ENCODE measurements around the gene SLC24A4. TPM values are rescaled to one million over a fixed set of nuclear protein-coding genes. Genes with fewer than 3 reads are reported as not detected.

SLC24A4 gene
- total and polyA plus RNA-seq, 4 donors, result 0.25 to 2.9 (median 0.63) TPM

- no peaks in the 10 kb centered on the region for H3K36me3 ChIP-seq (ENCODE audit: control insufficient read depth in 1 of 2, insufficient read depth in 2 of 2, low read length in 1 of 2)
- no peak for DNase-seq
- intact Hi-C loops (cut with DNase I), result no loop called here
- no peaks in the 10 kb centered on the region for H3K27me3 ChIP-seq (ENCODE audit: control insufficient read depth in 1 of 2, insufficient read depth in 2 of 2, low read length in 1 of 2)
- H3K4me3 ChIP-seq (ENCODE audit: low read length in 2 of 2), result no peak overlapping the region
- no peak overlapping the region for H3K27ac ChIP-seq (ENCODE audit: low read depth in 1 of 2, low read length in 2 of 2)
- no peaks in the 10 kb centered on the region for H3K4me1 ChIP-seq (ENCODE audit: control insufficient read depth in 1 of 2, insufficient read depth in 2 of 2, low read length in 2 of 2)
- no peaks in the 10 kb centered on the region for H3K9me3 ChIP-seq (ENCODE audit: control insufficient read depth, low read length)
- ATAC-seq (ENCODE audit: low FRiP score), result no peak
- 90% methylated on average over 10 of the region's 10 CpGs for WGBS, 2 donors
These were observed 35.0 kb upstream of the SLC24A4 start for GRCh38 chr14:92287987-92288386.

DNA sequence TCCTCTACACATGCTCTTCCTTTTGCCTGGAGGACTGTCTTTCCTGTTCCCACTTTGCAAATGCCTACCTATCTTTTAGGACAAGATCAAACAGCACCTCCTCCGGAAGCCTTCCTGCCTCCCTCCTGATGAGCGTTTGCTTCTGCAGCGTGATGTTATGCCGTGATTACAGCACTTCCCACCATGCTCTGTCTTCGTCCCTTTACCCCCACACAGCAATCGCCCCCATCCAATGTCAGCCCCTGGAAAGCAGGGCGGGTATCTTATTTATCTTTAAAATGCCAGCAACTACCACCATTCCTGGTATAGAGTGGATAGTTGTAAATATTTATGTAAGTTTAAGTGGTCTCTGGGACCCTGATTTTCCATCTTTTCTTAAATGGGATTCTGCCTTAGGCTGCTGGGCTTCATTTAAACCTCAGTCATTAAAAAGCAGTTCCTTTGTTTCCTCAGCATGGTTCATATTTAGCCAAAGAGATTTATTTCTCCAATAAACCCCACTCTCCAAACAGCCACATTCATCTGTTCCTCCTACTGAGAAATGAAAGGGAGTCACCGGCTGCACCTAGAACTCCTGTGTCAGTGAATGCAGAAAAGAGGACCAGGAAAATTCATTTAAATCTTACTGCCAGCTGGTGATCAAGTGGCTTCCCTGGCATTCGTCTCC is 33.8 kb upstream of the SLC24A4 start:
- no peak for ATAC-seq (ENCODE audit: low FRiP score)
- Histone ChIP-seq H3K4me1 (ENCODE audit: control insufficient read depth in 1 of 2, insufficient read depth in 2 of 2, low read length in 2 of 2) (no peaks in the 10 kb centered on the region), H3K27me3 (ENCODE audit: control insufficient read depth in 1 of 2, insufficient read depth in 2 of 2, low read length in 1 of 2) (no peaks in the 10 kb centered on the region), H3K9me3 (ENCODE audit: control insufficient read depth, low read length) (no peaks in the 10 kb centered on the region), H3K4me3 (ENCODE audit: low read length in 2 of 2) (no peak overlapping the region), H3K27ac (ENCODE audit: low read depth in 1 of 2, low read length in 2 of 2) (no peak overlapping the region), H3K36me3 (ENCODE audit: control insufficient read depth in 1 of 2, insufficient read depth in 2 of 2, low read length in 1 of 2) (no peaks in the 10 kb centered on the region)
- DNase-seq, result no peak
- WGBS, 2 donors, result 81 to 85% methylated on average over 9 of the region's 9 CpGs
- intact Hi-C loops (cut with DNase I), result no loop called here

- intact Hi-C loops (cut with DNase I), result no loop called here
- 49 to 92% methylated on average over 2 of the region's 2 CpGs for WGBS, 2 donors
These were observed 30.3 kb upstream of the SLC24A4 start for GRCh38 chr14:92292673-92293072.

DNA sequence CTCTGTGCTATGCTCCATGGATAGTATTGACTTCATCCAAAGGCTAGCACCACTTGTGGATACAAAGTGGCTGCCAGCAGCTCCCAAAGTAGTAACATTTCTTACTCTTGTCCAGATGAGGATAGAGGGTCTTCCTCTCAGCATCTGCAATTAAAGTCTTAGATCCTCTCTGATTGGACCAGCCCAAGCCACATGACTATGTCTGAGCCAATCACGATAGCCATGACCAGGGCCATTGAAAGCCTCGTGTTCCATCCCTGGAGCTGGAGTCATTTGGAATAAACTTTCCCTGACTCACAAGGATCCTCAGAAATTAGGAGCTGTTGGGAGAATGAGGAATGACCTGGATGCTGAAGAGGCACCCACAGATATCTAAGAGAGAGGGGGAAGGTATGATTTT is 28.5 kb upstream of the SLC24A4 start:
- ATAC-seq (ENCODE audit: low FRiP score) (no peak), DNase-seq (no peak)
- Histone ChIP-seq H3K9me3 (ENCODE audit: control insufficient read depth, low read length) (no peaks in the 10 kb centered on the region), H3K36me3 (ENCODE audit: control insufficient read depth in 1 of 2, insufficient read depth in 2 of 2, low read length in 1 of 2) (no peaks in the 10 kb centered on the region), H3K27me3 (ENCODE audit: control insufficient read depth in 1 of 2, insufficient read depth in 2 of 2, low read length in 1 of 2) (no peaks in the 10 kb centered on the region), H3K4me1 (ENCODE audit: control insufficient read depth in 1 of 2, insufficient read depth in 2 of 2, low read length in 2 of 2) (no peaks in the 10 kb centered on the region), H3K27ac (ENCODE audit: low read depth in 1 of 2, low read length in 2 of 2) (peak overlapping the region in 1 of 2 donors; percentile 40), H3K4me3 (ENCODE audit: low read length in 2 of 2) (no peak overlapping the region)
- intact Hi-C loops (cut with DNase I), result no loop called here
- 50 to 53% methylated on average over 2 of the region's 2 CpGs for WGBS, 2 donors

More at GRCh38 chr14:92292673-92293072, 30.3 kb upstream of the SLC24A4 start:
- Histone ChIP-seq H3K4me3 (ENCODE audit: low read length in 2 of 2) (no peak overlapping the region), H3K36me3 (ENCODE audit: control insufficient read depth in 1 of 2, insufficient read depth in 2 of 2, low read length in 1 of 2) (no peaks in the 10 kb centered on the region), H3K9me3 (ENCODE audit: control insufficient read depth, low read length) (no peaks in the 10 kb centered on the region), H3K27ac (ENCODE audit: low read depth in 1 of 2, low read length in 2 of 2) (no peak overlapping the region), H3K27me3 (ENCODE audit: control insufficient read depth in 1 of 2, insufficient read depth in 2 of 2, low read length in 1 of 2) (no peaks in the 10 kb centered on the region), H3K4me1 (ENCODE audit: control insufficient read depth in 1 of 2, insufficient read depth in 2 of 2, low read length in 2 of 2) (no peaks in the 10 kb centered on the region)
- no peak for ATAC-seq (ENCODE audit: low FRiP score)
- DNase-seq, result no peak

GRCh38 chr14:92297818-92298595 is 25.0 kb upstream of the SLC24A4 start:
- Histone ChIP-seq H3K4me1 (ENCODE audit: control insufficient read depth in 1 of 2, insufficient read depth in 2 of 2, low read length in 2 of 2) (no peaks in the 10 kb centered on the region), H3K4me3 (ENCODE audit: low read length in 2 of 2) (no peak overlapping the region), H3K27me3 (ENCODE audit: control insufficient read depth in 1 of 2, insufficient read depth in 2 of 2, low read length in 1 of 2) (no peaks in the 10 kb centered on the region), H3K36me3 (ENCODE audit: control insufficient read depth in 1 of 2, insufficient read depth in 2 of 2, low read length in 1 of 2) (no peaks in the 10 kb centered on the region), H3K27ac (ENCODE audit: low read depth in 1 of 2, low read length in 2 of 2) (no peak overlapping the region), H3K9me3 (ENCODE audit: control insufficient read depth, low read length) (no peaks in the 10 kb centered on the region)
- 91 to 92% methylated on average over 6 of the region's 6 CpGs for WGBS, 2 donors
- no peak for ATAC-seq (ENCODE audit: low FRiP score)
- intact Hi-C loops (cut with DNase I), result no loop called here
- no peak for DNase-seq

DNA sequence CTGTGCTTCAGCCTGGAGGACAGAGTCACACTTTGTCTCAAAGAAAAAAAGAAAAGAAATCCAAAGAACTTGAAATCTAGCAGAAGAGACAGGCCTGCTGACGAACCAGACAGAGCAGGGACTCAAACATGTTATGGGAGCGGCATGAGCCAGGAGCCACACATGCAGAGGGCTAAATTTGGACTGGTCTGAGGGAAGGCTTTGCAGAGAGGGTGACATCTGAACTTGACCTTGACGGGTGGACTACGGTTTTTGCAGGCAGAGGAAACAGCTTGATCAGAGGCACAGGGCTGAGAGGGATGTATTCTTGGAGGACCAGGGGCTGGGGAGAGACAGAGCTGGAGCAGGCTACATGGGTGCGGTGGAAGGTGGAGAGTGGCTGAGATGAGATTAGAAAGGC is 20.5 kb upstream of the SLC24A4 start:
- Histone ChIP-seq H3K4me1 (ENCODE audit: control insufficient read depth in 1 of 2, insufficient read depth in 2 of 2, low read length in 2 of 2) (no peaks in the 10 kb centered on the region), H3K4me3 (ENCODE audit: low read length in 2 of 2) (no peak overlapping the region), H3K9me3 (ENCODE audit: control insufficient read depth, low read length) (no peaks in the 10 kb centered on the region), H3K36me3 (ENCODE audit: control insufficient read depth in 1 of 2, insufficient read depth in 2 of 2, low read length in 1 of 2) (no peaks in the 10 kb centered on the region), H3K27ac (ENCODE audit: low read depth in 1 of 2, low read length in 2 of 2) (no peak overlapping the region), H3K27me3 (ENCODE audit: control insufficient read depth in 1 of 2, insufficient read depth in 2 of 2, low read length in 1 of 2) (no peaks in the 10 kb centered on the region)
- intact Hi-C loops (cut with DNase I), result no loop called here
- ATAC-seq (ENCODE audit: low FRiP score) (no peak), DNase-seq (no peak)
- WGBS, 2 donors, result 80 to 81% methylated on average over 5 of the region's 5 CpGs

- H3K36me3 ChIP-seq (ENCODE audit: control insufficient read depth in 1 of 2, insufficient read depth in 2 of 2, low read length in 1 of 2), result no peaks in the 10 kb centered on the region
- no peaks in the 10 kb centered on the region for H3K4me1 ChIP-seq (ENCODE audit: control insufficient read depth in 1 of 2, insufficient read depth in 2 of 2, low read length in 2 of 2)
- no peak overlapping the region for H3K27ac ChIP-seq (ENCODE audit: low read depth in 1 of 2, low read length in 2 of 2)
- WGBS, 2 donors, result 51 to 73% methylated on average over 8 of the region's 8 CpGs
- H3K9me3 ChIP-seq (ENCODE audit: control insufficient read depth, low read length), result no peaks in the 10 kb centered on the region
- ATAC-seq (ENCODE audit: low FRiP score) (no peak), DNase-seq (no peak)
- intact Hi-C loops (cut with DNase I), result no loop called here
- no peaks in the 10 kb centered on the region for H3K27me3 ChIP-seq (ENCODE audit: control insufficient read depth in 1 of 2, insufficient read depth in 2 of 2, low read length in 1 of 2)
- no peak overlapping the region for H3K4me3 ChIP-seq (ENCODE audit: low read length in 2 of 2)
These were observed 14.2 kb upstream of the SLC24A4 start for GRCh38 chr14:92308716-92309115.

GRCh38 chr14:92309968-92310530 is 12.9 kb upstream of the SLC24A4 start:
- no peaks in the 10 kb centered on the region for H3K9me3 ChIP-seq (ENCODE audit: control insufficient read depth, low read length)
- DNase-seq (no peak), ATAC-seq (ENCODE audit: low FRiP score) (no peak)
- H3K4me3 ChIP-seq (ENCODE audit: low read length in 2 of 2), result no peak overlapping the region
- no peaks in the 10 kb centered on the region for H3K27me3 ChIP-seq (ENCODE audit: control insufficient read depth in 1 of 2, insufficient read depth in 2 of 2, low read length in 1 of 2)
- H3K36me3 ChIP-seq (ENCODE audit: control insufficient read depth in 1 of 2, insufficient read depth in 2 of 2, low read length in 1 of 2), result no peaks in the 10 kb centered on the region
- 79 to 82% methylated on average over 7 of the region's 7 CpGs for WGBS, 2 donors
- H3K4me1 ChIP-seq (ENCODE audit: control insufficient read depth in 1 of 2, insufficient read depth in 2 of 2, low read length in 2 of 2), result no peaks in the 10 kb centered on the region
- intact Hi-C loops (cut with DNase I), result no loop called here
- H3K27ac ChIP-seq (ENCODE audit: low read depth in 1 of 2, low read length in 2 of 2), result no peak overlapping the region

Data from aorta (tissue), 5 donors.